Measurements from ENCODE around the gene EVA1A.

EVA1A gene

DNA sequence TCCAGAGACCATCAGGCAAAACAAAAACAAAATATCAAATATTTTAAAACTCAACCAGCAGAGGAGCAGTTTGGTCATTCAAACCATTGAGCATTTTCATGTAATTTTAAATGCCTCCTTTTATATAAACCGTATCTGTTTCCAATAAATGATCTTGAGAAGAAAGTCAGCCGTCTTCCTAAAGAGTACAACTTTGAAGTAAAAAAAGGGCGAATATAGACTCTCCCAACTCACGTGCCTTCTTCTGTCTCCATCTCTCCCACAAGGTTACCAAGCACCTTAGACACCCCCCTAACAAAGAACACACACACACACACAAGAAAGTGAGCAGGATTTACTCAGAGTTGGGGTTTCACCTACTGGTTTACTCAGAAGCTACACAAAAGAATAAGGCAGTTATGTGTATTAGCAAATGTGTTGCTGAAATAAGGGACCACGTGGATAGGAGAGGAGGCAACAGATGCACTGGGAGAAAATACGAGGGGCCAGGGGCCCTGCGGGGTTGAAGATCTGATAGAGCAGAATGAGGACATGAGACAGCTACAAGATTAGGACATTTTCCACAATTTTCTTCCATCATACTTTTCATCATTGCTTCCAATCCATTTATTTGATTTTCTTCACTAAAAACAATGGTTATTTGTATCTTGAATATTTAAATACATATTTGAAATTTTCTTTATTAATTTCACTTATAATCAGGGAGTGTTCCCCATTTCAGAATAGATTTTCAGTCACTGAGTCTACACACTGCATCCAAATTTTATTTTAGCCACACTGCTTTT is 45.0 kb downstream of the EVA1A start:
- Histone ChIP-seq H3K27ac (ENCODE audit: low read depth, low read length, severe bottlenecking) (no peak overlapping the region), H3K4me3 (ENCODE audit: extremely low read depth, insufficient read depth, low read length, poor library complexity, severe bottlenecking) (no peak overlapping the region), H3K4me1 (ENCODE audit: control insufficient read depth, insufficient read depth, low read length, poor library complexity, severe bottlenecking) (no peaks in the 10 kb centered on the region), H3K9me3 (ENCODE audit: control insufficient read depth, low read length) (peaks cover 10% of the 10 kb centered on the region), H3K36me3 (ENCODE audit: control insufficient read depth, insufficient read depth, low read length) (peaks cover 12% of the 10 kb centered on the region)
- 94 to 100% methylated on average over 4 to 5 of the region's 7 CpGs for WGBS, 2 experiments (ENCODE audit: insufficient coverage in 2 of 2)

GRCh38 chr2:75513616-75514170 is 47.0 kb downstream of the EVA1A start:
- Histone ChIP-seq H3K9me3 (ENCODE audit: control insufficient read depth, low read length) (peaks cover 10% of the 10 kb centered on the region), H3K4me1 (ENCODE audit: control insufficient read depth, insufficient read depth, low read length, poor library complexity, severe bottlenecking) (no peaks in the 10 kb centered on the region), H3K27ac (ENCODE audit: low read depth, low read length, severe bottlenecking) (no peak overlapping the region), H3K4me3 (ENCODE audit: extremely low read depth, insufficient read depth, low read length, poor library complexity, severe bottlenecking) (no peak overlapping the region), H3K36me3 (ENCODE audit: control insufficient read depth, insufficient read depth, low read length) (peaks cover 12% of the 10 kb centered on the region)
- WGBS, 2 experiments (ENCODE audit: insufficient coverage in 2 of 2): 100% methylated on average over 3 of the region's 4 CpGs; no CpG with 5 or more reads in 1 of the 2 experiments

DNA sequence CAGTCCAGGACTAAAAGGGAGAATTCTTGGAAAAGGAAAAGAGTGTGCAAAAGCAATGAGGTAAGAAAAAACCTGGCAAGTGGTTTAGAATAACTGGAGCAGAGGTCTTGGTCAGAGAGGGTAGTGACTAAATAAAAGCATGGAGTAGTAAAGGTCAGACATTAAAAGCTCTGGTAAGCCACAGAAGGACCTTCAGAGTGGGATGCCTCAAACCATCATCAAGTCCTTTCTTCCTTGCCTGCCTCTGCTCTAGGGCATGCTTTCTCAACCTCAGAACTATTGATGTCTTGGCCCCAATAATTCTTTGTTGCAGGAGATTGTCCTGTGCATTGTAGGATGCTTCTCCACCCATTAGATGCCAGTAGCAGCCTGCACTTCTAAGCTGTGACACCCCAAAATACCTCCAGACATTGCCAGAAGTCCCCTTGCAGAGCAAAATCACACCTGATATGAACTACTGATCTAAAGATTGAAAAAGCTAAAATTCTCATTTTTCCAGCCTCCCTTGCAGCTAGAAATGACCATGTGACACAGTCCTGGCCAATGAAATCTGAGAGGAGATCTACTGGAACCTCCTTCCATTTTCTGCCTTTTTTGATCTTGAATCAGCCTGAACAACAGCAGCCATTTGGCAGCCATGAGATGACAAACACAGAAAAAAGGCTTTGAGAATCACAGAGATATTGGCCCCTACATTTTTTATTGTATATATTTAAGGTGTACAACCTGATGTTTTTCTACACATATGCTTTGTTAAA is 48.1 kb downstream of the EVA1A start:
- Histone ChIP-seq H3K36me3 (ENCODE audit: control insufficient read depth, insufficient read depth, low read length) (peaks cover 9% of the 10 kb centered on the region), H3K9me3 (ENCODE audit: control insufficient read depth, low read length) (peaks cover 10% of the 10 kb centered on the region), H3K27ac (ENCODE audit: low read depth, low read length, severe bottlenecking) (no peak overlapping the region), H3K4me3 (ENCODE audit: extremely low read depth, insufficient read depth, low read length, poor library complexity, severe bottlenecking) (no peak overlapping the region), H3K4me1 (ENCODE audit: control insufficient read depth, insufficient read depth, low read length, poor library complexity, severe bottlenecking) (no peaks in the 10 kb centered on the region)

- H3K36me3 ChIP-seq (ENCODE audit: control insufficient read depth, insufficient read depth, low read length): no peaks in the 10 kb centered on the region
- no peak overlapping the region for H3K4me3 ChIP-seq (ENCODE audit: extremely low read depth, insufficient read depth, low read length, poor library complexity, severe bottlenecking)
- 88 to 90% methylated on average over 1 of the region's 1 CpG for WGBS, 2 experiments (ENCODE audit: insufficient coverage in 2 of 2)
- no peaks in the 10 kb centered on the region for H3K9me3 ChIP-seq (ENCODE audit: control insufficient read depth, low read length)
- peaks cover 5% of the 10 kb centered on the region for H3K4me1 ChIP-seq (ENCODE audit: control insufficient read depth, insufficient read depth, low read length, poor library complexity, severe bottlenecking)
- no peak overlapping the region for H3K27ac ChIP-seq (ENCODE audit: low read depth, low read length, severe bottlenecking)
Measured at GRCh38 chr2:75506101-75506697, 54.5 kb downstream of the EVA1A start.

DNA sequence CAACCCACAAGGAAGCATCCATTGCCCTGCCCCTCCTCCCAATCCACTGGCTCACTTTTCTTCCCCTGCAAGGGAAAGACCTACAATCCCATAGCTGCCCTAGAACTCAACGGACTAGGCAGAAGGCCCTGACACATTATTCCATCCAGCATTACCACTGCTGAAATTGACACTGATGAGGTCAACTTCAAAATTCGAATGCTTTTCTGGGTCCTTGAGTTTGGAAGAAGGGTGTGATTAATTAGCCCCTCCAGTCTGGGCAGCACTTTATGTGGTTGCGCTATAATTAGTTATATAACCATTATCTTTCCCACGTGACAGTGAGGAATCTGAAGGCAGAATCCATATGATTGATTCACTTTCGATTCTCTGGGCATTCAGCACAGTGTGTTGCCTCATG is 55.7 kb downstream of the EVA1A start:
- 87% methylated on average over 3 of the region's 5 CpGs; no CpG with 5 or more reads in 1 of the 2 experiments for WGBS, 2 experiments (ENCODE audit: insufficient coverage in 2 of 2)
- H3K4me3 ChIP-seq (ENCODE audit: extremely low read depth, insufficient read depth, low read length, poor library complexity, severe bottlenecking): no peak overlapping the region
- no peaks in the 10 kb centered on the region for H3K9me3 ChIP-seq (ENCODE audit: control insufficient read depth, low read length)
- no peaks in the 10 kb centered on the region for H3K36me3 ChIP-seq (ENCODE audit: control insufficient read depth, insufficient read depth, low read length)
- H3K4me1 ChIP-seq (ENCODE audit: control insufficient read depth, insufficient read depth, low read length, poor library complexity, severe bottlenecking): peaks cover 5% of the 10 kb centered on the region
- H3K27ac ChIP-seq (ENCODE audit: low read depth, low read length, severe bottlenecking): no peak overlapping the region

- H3K27ac ChIP-seq (ENCODE audit: low read depth, low read length, severe bottlenecking): peak overlapping the region; percentile 47
- WGBS, 2 experiments (ENCODE audit: insufficient coverage in 2 of 2): 76 to 88% methylated on average over 1 to 2 of the region's 2 CpGs
Measured at GRCh38 chr2:75503048-75503607, 57.6 kb downstream of the EVA1A start.

GRCh38 chr2:75500633-75501032 is 60.1 kb downstream of the EVA1A start:
- no peak overlapping the region for H3K27ac ChIP-seq (ENCODE audit: low read depth, low read length, severe bottlenecking)
- no peak overlapping the region for H3K4me3 ChIP-seq (ENCODE audit: extremely low read depth, insufficient read depth, low read length, poor library complexity, severe bottlenecking)
- no peaks in the 10 kb centered on the region for H3K36me3 ChIP-seq (ENCODE audit: control insufficient read depth, insufficient read depth, low read length)
- 86 to 94% methylated on average over 2 of the region's 2 CpGs for WGBS, 2 experiments (ENCODE audit: insufficient coverage in 2 of 2)
- peaks cover 5% of the 10 kb centered on the region for H3K4me1 ChIP-seq (ENCODE audit: control insufficient read depth, insufficient read depth, low read length, poor library complexity, severe bottlenecking)
- no peaks in the 10 kb centered on the region for H3K9me3 ChIP-seq (ENCODE audit: control insufficient read depth, low read length)

More at GRCh38 chr2:75503048-75503607, 57.6 kb downstream of the EVA1A start:
- Histone ChIP-seq H3K36me3 (ENCODE audit: control insufficient read depth, insufficient read depth, low read length) (no peaks in the 10 kb centered on the region), H3K9me3 (ENCODE audit: control insufficient read depth, low read length) (no peaks in the 10 kb centered on the region), H3K4me1 (ENCODE audit: control insufficient read depth, insufficient read depth, low read length, poor library complexity, severe bottlenecking) (peaks cover 5% of the 10 kb centered on the region), H3K4me3 (ENCODE audit: extremely low read depth, insufficient read depth, low read length, poor library complexity, severe bottlenecking) (no peak overlapping the region)

DNA sequence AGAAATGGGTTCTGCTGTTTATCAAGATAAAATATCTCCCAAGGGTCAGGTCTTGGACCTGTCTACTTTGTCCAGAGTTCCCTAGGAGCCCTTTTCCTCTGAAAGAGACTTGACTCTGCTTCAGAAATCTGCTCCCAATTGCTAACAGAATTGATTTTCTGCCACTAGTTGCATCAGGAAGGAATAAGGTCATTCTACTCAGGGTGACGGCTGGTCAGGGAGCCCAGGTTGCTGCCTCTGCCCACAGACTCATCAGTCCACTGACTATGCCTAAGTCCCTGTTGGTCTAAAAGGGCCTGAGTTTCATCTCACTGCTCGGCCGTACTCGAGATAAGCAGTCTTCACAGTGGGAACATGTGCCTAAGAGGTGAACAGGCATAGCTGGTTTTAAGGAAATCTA is 61.2 kb downstream of the EVA1A start:
- 97 to 100% methylated on average over 4 of the region's 4 CpGs for WGBS, 2 experiments (ENCODE audit: insufficient coverage in 2 of 2)
- Histone ChIP-seq H3K9me3 (ENCODE audit: control insufficient read depth, low read length) (no peaks in the 10 kb centered on the region), H3K36me3 (ENCODE audit: control insufficient read depth, insufficient read depth, low read length) (no peaks in the 10 kb centered on the region), H3K4me3 (ENCODE audit: extremely low read depth, insufficient read depth, low read length, poor library complexity, severe bottlenecking) (no peak overlapping the region), H3K4me1 (ENCODE audit: control insufficient read depth, insufficient read depth, low read length, poor library complexity, severe bottlenecking) (peaks cover 5% of the 10 kb centered on the region), H3K27ac (ENCODE audit: low read depth, low read length, severe bottlenecking) (no peak overlapping the region)

DNA sequence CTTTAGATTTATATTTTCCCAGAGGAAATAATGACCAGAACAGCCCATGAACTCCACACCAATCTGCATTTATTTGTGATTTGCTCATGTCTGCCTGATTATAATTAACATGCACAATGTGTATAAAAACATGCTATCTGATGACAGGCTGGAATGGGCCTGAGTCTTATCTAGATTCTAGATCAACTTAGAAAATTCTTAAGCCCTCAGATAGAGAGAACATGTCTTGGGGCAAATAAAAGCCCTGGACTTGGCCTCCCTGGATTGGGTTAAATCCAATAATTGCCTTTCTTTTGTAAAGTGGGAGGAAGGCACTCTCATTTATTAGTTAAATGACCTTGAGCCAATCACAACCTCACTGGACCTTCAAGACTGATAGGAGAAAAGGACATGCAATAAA is 61.8 kb downstream of the EVA1A start:
- Histone ChIP-seq H3K4me3 (ENCODE audit: extremely low read depth, insufficient read depth, low read length, poor library complexity, severe bottlenecking) (no peak overlapping the region), H3K36me3 (ENCODE audit: control insufficient read depth, insufficient read depth, low read length) (no peaks in the 10 kb centered on the region), H3K4me1 (ENCODE audit: control insufficient read depth, insufficient read depth, low read length, poor library complexity, severe bottlenecking) (peaks cover 5% of the 10 kb centered on the region), H3K9me3 (ENCODE audit: control insufficient read depth, low read length) (no peaks in the 10 kb centered on the region), H3K27ac (ENCODE audit: low read depth, low read length, severe bottlenecking) (no peak overlapping the region)

- peaks cover 2% of the 10 kb centered on the region for H3K4me1 ChIP-seq (ENCODE audit: control insufficient read depth, insufficient read depth, low read length, poor library complexity, severe bottlenecking)
- WGBS, 2 experiments (ENCODE audit: insufficient coverage in 2 of 2): 74 to 100% methylated on average over 1 to 5 of the region's 5 CpGs
- no peak overlapping the region for H3K4me3 ChIP-seq (ENCODE audit: extremely low read depth, insufficient read depth, low read length, poor library complexity, severe bottlenecking)
- no peak overlapping the region for H3K27ac ChIP-seq (ENCODE audit: low read depth, low read length, severe bottlenecking)
- peaks cover 4% of the 10 kb centered on the region for H3K36me3 ChIP-seq (ENCODE audit: control insufficient read depth, insufficient read depth, low read length)
- no peaks in the 10 kb centered on the region for H3K9me3 ChIP-seq (ENCODE audit: control insufficient read depth, low read length)
Measured at GRCh38 chr2:75497256-75497655, 63.5 kb downstream of the EVA1A start.
